Dedifferentiated amniotic fluid mesenchymal stem cell (primary cell): ENCODE results near the gene FGF11.
"Not testable (repeated sequence)": the region's sequence is repeated elsewhere in the genome, so short reads cannot be mapped to it uniquely, and the experiment has no call there.

Source experiments
- DNase-seq: peaks from one replicate; pipeline ENCODE4 v3.0.0-alpha.2; 2016; ENCODE audit errors: extremely low spot score

FGF11 gene

GRCh38 chr17:7460850-7461660 is 21.7 kb downstream of the FGF11 start:
- DNase-seq, result no peak

- DNase-seq, result no peak
Observed at GRCh38 chr17:7462474-7463371, 23.4 kb downstream of the FGF11 start.

- DNase-seq, result no peak
Observed at GRCh38 chr17:7463372-7463846, 24.1 kb downstream of the FGF11 start.

DNA sequence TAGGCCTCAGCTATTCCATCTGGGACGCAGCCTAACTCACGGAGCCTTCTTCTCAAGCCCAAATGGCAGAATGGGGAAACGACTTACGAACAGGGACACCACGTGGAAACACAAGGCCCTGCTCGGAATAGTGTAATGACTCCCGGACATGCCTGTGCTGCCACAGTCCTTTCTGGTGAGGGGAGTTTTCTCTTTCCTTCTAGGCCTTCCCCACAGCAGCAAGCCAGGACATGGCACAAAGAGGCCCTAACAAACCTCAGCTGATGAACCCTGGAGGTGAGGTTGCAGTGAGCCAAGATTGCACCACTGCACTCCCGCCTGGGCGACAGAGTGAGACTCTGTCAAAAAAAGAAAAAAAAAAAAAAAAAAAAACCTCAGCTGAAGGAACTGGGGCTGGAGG is 24.8 kb downstream of the FGF11 start:
- DNase-seq, result no peak

DNA sequence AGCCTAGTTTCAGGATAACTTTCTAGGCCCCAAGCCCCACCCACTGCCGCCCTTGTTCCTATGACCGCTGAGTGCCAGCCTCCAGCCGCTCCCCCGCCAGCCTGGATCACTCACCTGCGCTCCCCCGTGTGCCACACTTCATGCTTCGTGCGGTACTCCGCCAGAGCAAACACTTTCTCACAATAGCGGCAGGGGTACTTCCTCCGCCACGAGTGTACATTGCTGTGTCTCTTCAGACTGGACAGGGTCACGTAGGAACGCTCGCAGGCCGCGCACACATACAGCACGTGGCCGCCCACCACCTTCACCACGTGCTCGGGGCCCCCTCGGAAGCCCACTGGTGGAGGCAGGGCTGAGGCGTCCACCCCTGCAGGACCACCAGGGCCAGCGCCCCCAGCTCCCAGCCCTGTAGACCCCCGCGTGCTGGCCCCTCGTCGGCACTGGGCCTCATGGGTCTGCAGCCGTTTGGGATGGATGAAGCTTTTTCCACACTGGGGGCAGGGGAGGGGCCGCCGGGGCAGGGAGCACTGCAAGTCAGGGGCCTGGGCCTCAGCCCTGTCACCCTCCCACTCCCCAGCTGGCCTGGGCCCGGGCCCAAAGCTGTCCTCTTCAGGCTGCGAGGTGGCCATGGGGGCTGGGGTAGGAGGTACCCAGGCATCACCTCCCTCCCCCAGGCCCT is 26.4 kb downstream of the FGF11 start:
- no peak for DNase-seq

DNA sequence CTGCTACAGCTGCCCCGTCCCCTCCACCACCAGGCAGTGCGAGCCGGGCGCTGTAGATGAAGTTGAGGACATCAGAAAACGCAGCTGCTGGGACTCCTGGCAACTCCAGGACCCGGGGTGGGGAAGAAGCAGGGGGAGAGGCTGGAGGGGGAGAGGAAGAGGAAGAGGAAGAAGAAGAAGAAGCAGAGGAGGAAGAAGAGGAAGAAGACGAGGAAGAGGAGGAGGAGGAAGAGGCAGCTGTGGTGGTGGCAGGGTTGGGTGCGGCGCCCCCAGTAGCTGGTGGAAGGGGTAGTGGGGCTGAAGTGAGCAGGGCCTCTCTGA is 27.0 kb downstream of the FGF11 start:
- DNase-seq, result no peak

GRCh38 chr17:7466639-7467341 is 27.5 kb downstream of the FGF11 start:
- DNase-seq, result no peak

- DNase-seq, result no peak
Observed at GRCh38 chr17:7467498-7467897, 28.2 kb downstream of the FGF11 start.

DNA sequence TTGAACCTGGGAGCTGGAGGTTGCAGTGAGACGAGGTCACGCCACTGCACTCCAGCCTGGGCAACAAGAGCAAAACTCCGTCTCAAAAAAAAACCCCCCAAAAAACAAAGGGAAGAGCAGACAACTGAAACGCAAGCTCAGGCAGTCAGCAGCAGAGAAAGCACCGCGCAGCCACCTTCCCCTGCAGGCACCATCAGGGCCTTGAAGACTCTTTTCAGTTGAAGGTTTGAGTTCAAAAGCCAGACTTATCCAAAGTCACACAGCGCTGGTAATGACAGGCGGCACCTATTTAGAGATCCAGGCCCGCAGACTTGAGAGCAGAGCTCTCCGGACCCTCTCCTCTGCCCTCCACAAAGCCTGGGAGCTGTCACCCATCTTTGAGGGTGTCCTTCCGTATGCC is 29.0 kb downstream of the FGF11 start:
- DNase-seq, result no peak

GRCh38 chr17:7468804-7469389 is 29.6 kb downstream of the FGF11 start:
- DNase-seq, result no peak

DNA sequence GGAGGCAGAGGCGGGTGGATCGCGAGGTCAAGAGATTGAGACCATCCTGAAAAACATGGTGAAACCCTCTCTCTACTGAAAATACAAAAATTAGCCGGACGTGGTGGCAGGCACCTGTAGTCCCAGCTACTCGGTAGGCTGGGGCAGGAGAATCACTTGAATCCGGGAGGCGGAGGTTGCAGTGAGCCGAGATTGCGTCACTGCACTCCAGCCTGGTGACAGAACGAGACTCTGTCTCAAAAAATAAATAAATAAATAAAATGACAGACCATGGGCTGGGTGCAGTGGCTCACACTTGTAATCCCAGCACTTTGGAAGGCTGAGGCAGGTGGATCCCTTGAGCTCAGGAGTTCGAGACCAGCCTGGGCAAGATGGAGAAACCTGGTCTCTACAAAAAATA is 30.5 kb downstream of the FGF11 start:
- not testable (repeated sequence) for DNase-seq

DNA sequence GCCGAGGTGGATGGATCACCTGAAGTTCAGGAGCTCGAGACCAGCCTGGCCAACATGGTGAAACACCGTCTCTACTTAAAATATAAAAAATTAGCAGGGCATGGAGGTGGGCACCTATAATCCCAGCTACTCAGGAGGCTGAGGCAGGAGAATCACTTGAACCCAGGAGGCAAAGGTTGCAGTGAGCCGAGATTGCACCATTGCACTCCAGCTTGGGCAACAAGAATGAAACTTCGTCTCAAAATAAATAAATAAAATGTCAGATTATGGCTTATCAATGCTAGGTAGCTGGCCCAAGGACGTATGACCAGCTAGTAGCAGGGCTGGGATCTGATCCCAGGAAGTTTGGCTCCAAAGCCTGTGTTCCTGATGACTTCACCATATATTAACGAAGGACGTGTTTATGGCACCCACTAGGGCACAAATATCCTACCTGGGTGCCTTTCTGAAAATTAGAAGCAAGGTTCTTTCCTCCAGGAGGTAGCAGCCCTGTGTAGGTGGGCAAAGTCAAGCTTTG is 31.2 kb downstream of the FGF11 start:
- not testable (repeated sequence) for DNase-seq

DNA sequence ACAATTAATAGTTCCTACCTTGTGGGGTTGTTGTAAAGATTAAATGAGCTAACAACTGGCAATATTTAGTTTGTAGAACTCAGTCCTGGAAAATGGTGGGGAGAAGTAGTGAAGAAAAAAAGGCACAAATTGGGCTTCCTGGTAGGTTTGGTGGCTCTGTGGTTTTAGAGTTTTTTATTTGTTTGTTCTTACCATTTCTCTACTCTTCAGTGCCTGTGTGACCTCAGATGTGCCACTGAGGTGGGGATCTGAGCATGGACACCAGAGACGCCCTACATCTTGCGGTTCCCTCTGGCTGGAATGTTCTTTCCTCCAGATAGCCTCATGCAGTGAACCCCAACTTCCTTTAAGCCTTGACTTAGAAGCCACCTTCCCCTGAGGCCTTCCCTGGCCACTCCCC is 32.4 kb downstream of the FGF11 start:
- DNase-seq, result no peak

DNA sequence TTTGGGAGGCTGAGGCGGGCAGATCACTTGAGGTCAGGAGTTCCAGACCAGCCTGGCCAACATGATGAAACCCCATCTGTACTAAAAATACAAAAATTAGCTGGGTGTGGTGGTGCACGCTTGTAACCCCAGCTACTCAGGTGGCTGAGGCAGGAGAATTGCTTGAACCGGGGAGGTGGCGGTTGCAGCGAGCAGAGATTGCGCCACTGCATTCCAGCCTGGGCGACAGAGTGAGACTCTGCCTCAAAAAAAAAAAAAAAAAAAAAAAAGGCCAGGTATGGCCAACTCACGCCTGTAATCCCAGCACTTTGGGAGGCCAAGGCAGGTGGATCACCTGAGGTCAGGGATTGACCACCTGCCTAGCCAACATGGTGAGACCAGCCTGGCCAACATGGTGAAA is 35.5 kb downstream of the FGF11 start:
- not testable (repeated sequence) for DNase-seq

GRCh38 chr17:7475764-7476422 is 36.6 kb downstream of the FGF11 start:
- DNase-seq, result no peak

DNA sequence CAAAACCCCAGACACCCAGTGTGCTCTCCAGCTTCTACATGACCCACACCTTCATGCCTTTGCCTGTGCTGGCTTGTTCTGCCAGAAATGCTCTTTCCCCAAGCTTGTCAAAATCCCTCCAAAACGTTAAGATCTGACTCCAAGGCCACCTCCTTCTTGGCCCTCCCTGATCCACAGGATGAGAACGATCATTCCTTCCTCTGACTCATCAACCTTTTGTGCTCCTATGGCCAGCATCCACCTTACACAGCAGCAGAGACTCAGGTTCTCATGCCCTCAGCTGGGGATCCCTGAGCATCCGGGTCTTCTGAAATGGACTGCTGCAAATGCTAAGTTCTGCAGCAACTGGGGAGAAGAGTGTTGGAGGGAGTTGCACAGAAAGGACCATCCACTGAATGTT is 37.2 kb downstream of the FGF11 start:
- no peak for DNase-seq

DNA sequence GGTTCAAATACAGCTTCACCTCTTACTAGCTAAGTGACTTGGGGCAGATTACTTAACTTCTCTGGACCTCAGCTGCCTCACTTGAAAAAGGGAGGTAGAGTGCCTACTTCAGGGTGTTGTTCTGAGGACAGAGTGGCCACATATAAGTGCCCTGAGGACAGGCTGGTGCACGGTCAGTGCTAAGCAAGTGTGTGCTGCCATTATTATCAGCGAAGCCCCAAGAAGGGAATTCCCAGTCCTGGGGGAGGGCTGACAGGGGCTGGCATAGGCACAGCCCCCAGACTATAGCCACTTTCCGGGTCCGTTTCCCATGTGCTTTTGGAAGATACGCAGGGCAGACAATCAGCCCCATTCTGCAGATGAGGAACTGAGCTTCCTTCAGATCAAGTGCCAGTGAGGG is 37.6 kb downstream of the FGF11 start:
- DNase-seq, result no peak

DNA sequence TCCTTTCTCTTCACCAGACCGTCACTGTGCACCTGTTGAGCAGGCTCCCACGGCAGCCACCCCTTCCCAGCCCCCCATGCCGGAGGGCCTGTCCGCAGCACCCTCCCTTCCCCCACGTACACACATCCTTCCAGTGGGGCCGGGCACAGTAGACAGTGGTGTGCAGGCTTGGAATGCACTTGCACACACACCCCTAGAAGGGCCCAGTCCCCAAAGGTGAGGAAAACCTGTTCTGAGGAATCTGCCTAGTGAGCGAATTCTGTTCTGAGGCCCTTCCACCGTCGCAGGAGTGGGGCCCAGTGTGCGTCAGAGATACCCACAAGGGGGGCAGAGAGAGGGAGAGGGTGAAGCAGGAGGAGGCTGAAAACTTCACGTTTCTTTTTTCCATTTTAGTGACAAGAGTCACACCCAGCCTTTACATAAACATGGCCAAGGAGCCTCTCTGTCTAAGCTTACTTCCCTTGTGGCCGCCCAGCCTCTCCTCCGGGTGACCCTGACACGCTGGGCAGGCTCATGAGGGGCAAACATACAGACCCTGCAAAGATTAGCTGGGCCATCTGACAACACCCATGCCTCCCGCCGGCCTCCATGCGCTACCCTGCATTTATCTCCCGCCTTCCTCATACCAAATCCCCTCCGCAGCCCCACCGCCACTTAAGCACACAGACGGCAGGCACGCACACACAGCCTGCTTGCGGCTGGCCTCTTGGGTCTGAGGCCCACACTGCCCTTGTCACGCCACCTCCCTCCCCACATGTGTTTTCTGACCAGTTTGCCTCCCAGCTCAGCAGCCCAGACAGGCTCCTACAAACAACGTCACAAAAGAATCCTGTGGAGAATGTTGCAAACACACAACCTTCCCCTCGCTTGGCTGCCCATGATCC is 38.3 kb downstream of the FGF11 start:
- peak; percentile 86 for DNase-seq
